GM12873 (cell line): Measurements from ENCODE around the gene ACOX3.
A peak's percentile ranks its signal among the peaks of the same experiment; 100 is the strongest.

ENCODE experiments used
- TF ChIP-seq, protein P1 (sequence below): IDR thresholded peaks from 2 replicates; pipeline ENCODE4 v1.5.1; 2012; ENCODE audit warnings: low read depth, mild to moderate bottlenecking, moderate library complexity, low read length, control low read depth; ENCODE audit not compliant: insufficient read depth; ENCODE audit errors: missing control alignments

Gene ACOX3

GRCh38 chr4:8332891-8333331 lies 107.6 kb downstream of the ACOX3 start:
- TF ChIP-seq, protein P1, sequence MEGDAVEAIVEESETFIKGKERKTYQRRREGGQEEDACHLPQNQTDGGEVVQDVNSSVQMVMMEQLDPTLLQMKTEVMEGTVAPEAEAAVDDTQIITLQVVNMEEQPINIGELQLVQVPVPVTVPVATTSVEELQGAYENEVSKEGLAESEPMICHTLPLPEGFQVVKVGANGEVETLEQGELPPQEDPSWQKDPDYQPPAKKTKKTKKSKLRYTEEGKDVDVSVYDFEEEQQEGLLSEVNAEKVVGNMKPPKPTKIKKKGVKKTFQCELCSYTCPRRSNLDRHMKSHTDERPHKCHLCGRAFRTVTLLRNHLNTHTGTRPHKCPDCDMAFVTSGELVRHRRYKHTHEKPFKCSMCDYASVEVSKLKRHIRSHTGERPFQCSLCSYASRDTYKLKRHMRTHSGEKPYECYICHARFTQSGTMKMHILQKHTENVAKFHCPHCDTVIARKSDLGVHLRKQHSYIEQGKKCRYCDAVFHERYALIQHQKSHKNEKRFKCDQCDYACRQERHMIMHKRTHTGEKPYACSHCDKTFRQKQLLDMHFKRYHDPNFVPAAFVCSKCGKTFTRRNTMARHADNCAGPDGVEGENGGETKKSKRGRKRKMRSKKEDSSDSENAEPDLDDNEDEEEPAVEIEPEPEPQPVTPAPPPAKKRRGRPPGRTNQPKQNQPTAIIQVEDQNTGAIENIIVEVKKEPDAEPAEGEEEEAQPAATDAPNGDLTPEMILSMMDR = no peak

DNA sequence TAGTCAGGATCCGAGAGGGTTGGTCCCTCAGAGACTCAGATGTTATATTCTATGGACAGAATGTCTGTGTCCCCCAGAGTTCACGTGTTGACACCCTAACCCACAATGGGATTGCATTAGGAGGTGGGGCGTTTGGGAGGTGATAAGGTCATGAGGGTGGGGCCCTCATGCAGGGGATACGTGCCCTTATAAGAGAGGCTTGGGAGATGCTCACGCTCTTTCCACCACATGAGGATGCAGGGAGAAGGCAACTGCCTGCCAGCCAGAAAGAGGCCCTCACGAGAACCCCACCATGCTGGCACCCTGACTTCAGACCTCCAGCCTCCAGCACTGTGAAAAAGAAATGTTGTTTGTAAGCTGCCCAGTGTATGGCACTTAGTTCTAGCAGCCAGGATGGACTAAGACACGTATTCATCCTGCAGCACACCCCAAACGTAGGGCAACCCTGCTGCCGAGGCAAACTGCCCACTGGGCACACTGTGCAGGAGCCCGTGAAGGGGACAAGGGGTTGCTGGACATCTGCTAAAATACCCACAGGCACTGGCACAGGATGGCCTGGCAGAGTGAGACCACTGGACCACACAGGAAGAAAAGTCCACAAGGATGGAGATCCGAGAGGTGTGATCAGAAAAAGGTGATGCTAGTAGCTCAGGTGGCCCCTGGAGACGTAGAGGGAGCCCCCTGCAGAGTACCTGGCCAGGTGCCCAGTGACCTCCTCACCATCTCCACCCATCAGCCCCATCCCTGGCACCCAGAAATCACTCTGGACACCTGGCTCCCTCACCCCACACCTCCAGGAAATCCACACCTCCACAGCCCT lies 108.3 kb downstream of the ACOX3 start:
- TF ChIP-seq, protein P1 = no peak

- TF ChIP-seq, protein P1 = no peak
Measured at GRCh38 chr4:8331575-8331955, 109.0 kb downstream of the ACOX3 start.

DNA sequence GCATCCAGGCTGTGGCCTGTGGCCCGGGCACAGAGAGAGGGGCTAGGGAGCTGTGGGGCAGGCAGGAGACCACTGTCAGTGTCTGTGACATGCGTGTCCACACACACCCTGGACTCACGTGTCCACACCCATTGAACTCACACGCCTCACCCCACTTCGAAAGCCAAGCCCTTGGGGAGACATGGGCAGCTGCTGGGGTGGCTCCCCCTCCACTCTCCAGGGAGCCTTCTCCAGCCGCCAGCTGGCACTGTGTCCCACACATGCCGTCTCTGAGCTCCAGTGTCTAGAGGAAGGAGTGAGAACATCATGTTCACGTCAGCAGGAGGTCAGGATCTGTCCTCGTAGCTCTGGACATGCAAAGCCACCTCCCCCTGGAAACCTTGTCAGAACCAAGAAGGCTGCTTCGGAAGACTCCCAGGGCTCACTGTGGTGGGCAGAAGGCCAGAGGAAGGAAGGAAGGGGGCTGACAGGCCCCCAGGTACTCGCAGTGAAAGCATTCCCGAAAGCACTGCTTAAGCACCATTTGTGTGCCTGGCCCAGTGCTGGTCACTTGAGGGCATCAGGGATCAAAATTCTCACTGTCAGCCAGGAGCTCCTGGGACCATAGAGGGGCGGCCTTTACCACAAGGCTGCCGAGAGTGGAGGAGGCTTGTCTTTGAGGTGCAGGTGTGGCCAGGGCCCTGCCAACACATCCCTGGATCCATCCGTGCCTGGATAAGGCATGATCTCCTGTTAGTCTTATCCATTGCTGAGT lies 109.5 kb downstream of the ACOX3 start:
- TF ChIP-seq, protein P1 = peak; percentile 5

GRCh38 chr4:8329859-8330761 lies 110.4 kb downstream of the ACOX3 start:
- TF ChIP-seq, protein P1 = no peak

DNA sequence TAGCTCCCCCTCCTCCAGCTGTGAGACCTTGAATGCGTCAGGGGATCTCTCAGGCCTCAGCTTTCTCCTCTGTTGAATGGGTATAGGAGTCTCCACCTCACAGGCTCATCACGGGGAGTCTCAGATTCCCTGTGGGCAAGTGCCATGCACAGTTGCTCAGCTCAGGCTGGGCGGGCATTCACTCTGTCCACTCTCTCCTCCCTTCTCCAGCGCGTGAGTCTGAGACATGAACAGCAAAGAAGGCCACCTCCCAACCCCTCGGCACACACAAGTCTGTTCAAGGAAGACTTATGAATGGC lies 111.0 kb downstream of the ACOX3 start:
- TF ChIP-seq, protein P1 = no peak
